MCF 10A (cell line): Measurements from ENCODE around the gene ERC2. TPM values are rescaled to one million over a fixed set of nuclear protein-coding genes. Genes with fewer than 3 reads are reported as not detected.

ENCODE experiments used
- BruUV-seq: library from RNA; stranded (reverse); fragments of 400-500 nt; replicated peaks from 2 replicates; lab custom pipeline; 2021; lab: Mats Ljungman, UMichigan
- CTCF ChIA-PET: fragments of 300-600 bp; sonication (Branson Sonifier 250); formaldehyde crosslinking; extraction: SDS; loops from one replicate; lab custom pipeline; 2021; ENCODE audit warnings: antibody characterized with exemption, inconsistent platforms; lab: Yijun Ruan, JAX
- POLR2A ChIA-PET: fragments of 300-600, 350-650 bp; sonication (Branson Sonifier 250); formaldehyde crosslinking; extraction: SDS; loops from one replicate; lab custom pipeline; 2020; ENCODE audit warnings: antibody characterized with exemption, inconsistent platforms; lab: Yijun Ruan, JAX
- DNase-seq: peaks from one replicate; pipeline ENCODE4 v3.0.0-alpha.2; 2018; ENCODE audit not compliant: unreplicated experiment
- H3K27ac Mint-ChIP-seq: one replicate; pipeline ENCODE4 v1.8.0; 2022; ENCODE audit warnings: mild to moderate bottlenecking, low read depth, mixed read lengths; ENCODE audit not compliant: unreplicated experiment
- H3K27me3 Mint-ChIP-seq: one replicate; pipeline ENCODE4 v1.8.0; 2022; ENCODE audit warnings: mixed read lengths; ENCODE audit not compliant: insufficient read depth, unreplicated experiment
- H3K36me3 Mint-ChIP-seq: one replicate; pipeline ENCODE4 v1.8.0; 2022; ENCODE audit warnings: mild to moderate bottlenecking, moderate library complexity, mixed read lengths; ENCODE audit not compliant: insufficient read depth, unreplicated experiment
- H3K4me1 Mint-ChIP-seq: one replicate; pipeline ENCODE4 v1.8.0; 2022; ENCODE audit warnings: mixed read lengths; ENCODE audit not compliant: insufficient read depth, unreplicated experiment
- H3K4me3 Mint-ChIP-seq: one replicate; pipeline ENCODE4 v1.8.0; 2022; ENCODE audit warnings: mild to moderate bottlenecking, moderate library complexity, mixed read lengths; ENCODE audit not compliant: unreplicated experiment
- H3K9me3 Mint-ChIP-seq: one replicate; pipeline ENCODE4 v1.8.0; 2022; ENCODE audit warnings: mixed read lengths; ENCODE audit not compliant: unreplicated experiment
- intact Hi-C: fragments of 100-400 bp; cut with micrococcal nuclease; formaldehyde crosslinking; loops from 2 replicates; pipeline ENCODE4 v1.14.1; 2022
- total RNA-seq: library from RNA; stranded (reverse); gene quantifications from 2 replicates; pipeline ENCODE4 v1.2.3, GENCODE V29; 2022
- TF ChIP-seq, protein P1 (sequence below): fragments of 200-600 bp; IDR thresholded peaks from one replicate; pipeline ENCODE4 v1.8.0; 2022; ENCODE audit warnings: antibody characterized with exemption, mild to moderate bottlenecking; ENCODE audit not compliant: unreplicated experiment

ERC2 gene
- total RNA-seq, 1 experiment from 2014 or later = 0.42 TPM

GRCh38 chr3:55687526-55687925, 780.7 kb downstream of the ERC2 start:
- Mint-ChIP-seq H3K27ac (no peak overlapping the region), H3K27me3 (no peaks in the 10 kb centered on the region), H3K9me3 (no peaks in the 10 kb centered on the region), H3K4me1 (no peaks in the 10 kb centered on the region), H3K36me3 (no peaks in the 10 kb centered on the region), H3K4me3 (no peak overlapping the region)
- no peak for DNase-seq
- CTCF ChIA-PET = no interaction called here
- TF ChIP-seq, protein P1, sequence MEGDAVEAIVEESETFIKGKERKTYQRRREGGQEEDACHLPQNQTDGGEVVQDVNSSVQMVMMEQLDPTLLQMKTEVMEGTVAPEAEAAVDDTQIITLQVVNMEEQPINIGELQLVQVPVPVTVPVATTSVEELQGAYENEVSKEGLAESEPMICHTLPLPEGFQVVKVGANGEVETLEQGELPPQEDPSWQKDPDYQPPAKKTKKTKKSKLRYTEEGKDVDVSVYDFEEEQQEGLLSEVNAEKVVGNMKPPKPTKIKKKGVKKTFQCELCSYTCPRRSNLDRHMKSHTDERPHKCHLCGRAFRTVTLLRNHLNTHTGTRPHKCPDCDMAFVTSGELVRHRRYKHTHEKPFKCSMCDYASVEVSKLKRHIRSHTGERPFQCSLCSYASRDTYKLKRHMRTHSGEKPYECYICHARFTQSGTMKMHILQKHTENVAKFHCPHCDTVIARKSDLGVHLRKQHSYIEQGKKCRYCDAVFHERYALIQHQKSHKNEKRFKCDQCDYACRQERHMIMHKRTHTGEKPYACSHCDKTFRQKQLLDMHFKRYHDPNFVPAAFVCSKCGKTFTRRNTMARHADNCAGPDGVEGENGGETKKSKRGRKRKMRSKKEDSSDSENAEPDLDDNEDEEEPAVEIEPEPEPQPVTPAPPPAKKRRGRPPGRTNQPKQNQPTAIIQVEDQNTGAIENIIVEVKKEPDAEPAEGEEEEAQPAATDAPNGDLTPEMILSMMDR = no peak
- POLR2A ChIA-PET = no interaction called here
- no TSS peak for BruUV-seq
- intact Hi-C loops = no loop called here

GRCh38 chr3:55686426-55687254, 781.6 kb downstream of the ERC2 start:
- no peaks in the 10 kb centered on the region for H3K36me3 Mint-ChIP-seq
- no peak overlapping the region for H3K27ac Mint-ChIP-seq
- no peaks in the 10 kb centered on the region for H3K27me3 Mint-ChIP-seq
- H3K9me3 Mint-ChIP-seq = no peaks in the 10 kb centered on the region
- TF ChIP-seq, protein P1 = no peak
- intact Hi-C loops = no loop called here
- no peak for DNase-seq
- POLR2A ChIA-PET = interaction anchor here (1.2 kb wide), 1 partner anchor 40 kb away, joined by 3 read pairs; no protein-coding TSS in a partner anchor
- BruUV-seq = no TSS peak
- CTCF ChIA-PET = no interaction called here
- no peaks in the 10 kb centered on the region for H3K4me1 Mint-ChIP-seq
- H3K4me3 Mint-ChIP-seq = no peak overlapping the region

- no peak overlapping the region for H3K27ac Mint-ChIP-seq
- TF ChIP-seq, protein P1 = no peak
- CTCF ChIA-PET = interaction anchor here (0.7 kb wide), 2 partner anchors 511 to 583 kb away, joined by 3 read pairs; no protein-coding TSS in a partner anchor
- no TSS peak for BruUV-seq
- no peaks in the 10 kb centered on the region for H3K27me3 Mint-ChIP-seq
- H3K36me3 Mint-ChIP-seq = no peaks in the 10 kb centered on the region
- POLR2A ChIA-PET = interaction anchor here (0.7 kb wide), 1 partner anchor 21 kb away, joined by 3 read pairs; no protein-coding TSS in a partner anchor
- DNase-seq = no peak
- no peaks in the 10 kb centered on the region for H3K4me1 Mint-ChIP-seq
- no peaks in the 10 kb centered on the region for H3K9me3 Mint-ChIP-seq
- intact Hi-C loops = no loop called here
- H3K4me3 Mint-ChIP-seq = no peak overlapping the region
Observed at GRCh38 chr3:55683666-55684270, 784.5 kb downstream of the ERC2 start.

- intact Hi-C loops = no loop called here
- BruUV-seq = no TSS peak
- H3K4me1 Mint-ChIP-seq = no peaks in the 10 kb centered on the region
- no peak overlapping the region for H3K4me3 Mint-ChIP-seq
- DNase-seq = no peak
- ChIA-PET CTCF (interaction anchor here (1.4 kb wide), 1 partner anchor 13 kb away, joined by 6 read pairs; no protein-coding TSS in a partner anchor), POLR2A (interaction anchor here (1.0 to 1.4 kb wide), 2 partner anchors 9 to 13 kb away, joined by 3 read pairs; no protein-coding TSS in a partner anchor)
- H3K9me3 Mint-ChIP-seq = no peaks in the 10 kb centered on the region
- H3K27me3 Mint-ChIP-seq = no peaks in the 10 kb centered on the region
- H3K27ac Mint-ChIP-seq = no peak overlapping the region
- H3K36me3 Mint-ChIP-seq = no peaks in the 10 kb centered on the region
- TF ChIP-seq, protein P1 = no peak
Observed at GRCh38 chr3:55682461-55682860, 785.8 kb downstream of the ERC2 start.
